H1 (cell line): Measurements from ENCODE around the gene CDH12. TPM values are rescaled to one million over a fixed set of nuclear protein-coding genes. Genes with fewer than 3 reads are reported as not detected.
"Not testable (repeated sequence)": the region's sequence is repeated elsewhere in the genome, so short reads cannot be mapped to it uniquely, and the experiment has no call there.

Source experiments
- CTCF ChIA-PET: fragments of 300-600 bp; sonication (Branson Sonifier 250); formaldehyde crosslinking; loops from one replicate; lab custom pipeline; 2021; ENCODE audit not compliant: partially characterized antibody; lab: Charles Lee
- POLR2A ChIA-PET: fragments of 300-600 bp; sonication (Branson Sonifier 250); formaldehyde crosslinking; loops from one replicate; lab custom pipeline; 2021; ENCODE audit warnings: inconsistent platforms; ENCODE audit not compliant: partially characterized antibody; lab: Charles Lee
- DNase-seq, 2 experiments: peaks; one replicate each; pipeline versions ENCODE4 v3.0.0 to v3.0.0-alpha.2; 2010 to 2022; ENCODE audit warnings: low spot score in 2 of 2, low read depth in 1 of 2, mixed read lengths in 1 of 2
- FAIRE-seq: peaks from 2 replicates; lab custom pipeline; 2011; peaks lifted over from hg19 to GRCh38; lab: Jason Lieb, UNC
- H2AFZ ChIP-seq: 2 replicates; pipeline ENCODE4 v1.8.1; 2012; ENCODE audit warnings: low read length, inconsistent platforms
- H2AK5ac ChIP-seq: 2 replicates; pipeline ENCODE4 v1.6.1; 2013; ENCODE audit warnings: low read depth, low read length
- H2BK120ac ChIP-seq: replicated peaks from 2 replicates; pipeline ENCODE3; 2013; ENCODE audit warnings: low read depth, low read length, inconsistent platforms
- H2BK12ac ChIP-seq: 2 replicates; pipeline ENCODE4 v1.6.1; 2013; ENCODE audit warnings: low read depth, low read length
- H2BK15ac ChIP-seq: 2 replicates; pipeline ENCODE4 v1.6.1; 2013; ENCODE audit warnings: low read length
- H2BK20ac ChIP-seq: 2 replicates; pipeline ENCODE4 v1.6.1; 2013; ENCODE audit warnings: low read length
- H2BK5ac ChIP-seq: 2 replicates; pipeline ENCODE4 v1.6.1; 2013; ENCODE audit warnings: low read depth, low read length
- H3K14ac ChIP-seq: 2 replicates; pipeline ENCODE4 v1.6.1; 2013; ENCODE audit warnings: inconsistent platforms; ENCODE audit not compliant: insufficient read length
- H3K18ac ChIP-seq: 2 replicates; pipeline ENCODE4 v1.6.1; 2013; ENCODE audit warnings: low read length; ENCODE audit errors: extremely low read depth
- H3K23ac ChIP-seq: 2 replicates; pipeline ENCODE4 v1.6.1; 2013; ENCODE audit warnings: inconsistent platforms; ENCODE audit not compliant: insufficient read length
- H3K23me2 ChIP-seq: 2 replicates; pipeline ENCODE4 v1.6.1; 2013; ENCODE audit warnings: low read depth, low read length
- H3K27ac ChIP-seq: 2 replicates; pipeline ENCODE4 v1.6.1; 2011; ENCODE audit warnings: low read depth, low read length, inconsistent platforms
- H3K27me3 ChIP-seq, 4 experiments: replicated peaks in 1 of 4; 1 replicate in 1 of 4; 2 replicates in 3 of 4; pipeline versions ENCODE4 v1.6.1 to v1.8.1; 2011 to 2013; ENCODE audit warnings: low read length in 3 of 4, mild to moderate bottlenecking in 3 of 4, inconsistent platforms in 2 of 4, mixed read lengths in 2 of 4, moderate library complexity in 1 of 4; ENCODE audit not compliant: control insufficient read depth in 3 of 4, insufficient read depth in 3 of 4; ENCODE audit errors: extremely low read depth in 1 of 4
- H3K36me3 ChIP-seq, 4 experiments: 2 replicates each; pipeline versions ENCODE4 v1.6.1 to v1.8.1; 2011 to 2013; ENCODE audit warnings: mild to moderate bottlenecking in 4 of 4, low read length in 3 of 4, moderate library complexity in 2 of 4, control low read depth in 1 of 4, inconsistent platforms in 1 of 4; ENCODE audit not compliant: insufficient read depth in 4 of 4, control insufficient read depth in 2 of 4
- H3K4ac ChIP-seq: replicated peaks from 2 replicates; pipeline ENCODE3; 2013; ENCODE audit warnings: low read length, low read depth, mixed read lengths, inconsistent platforms; ENCODE audit not compliant: insufficient read length
- H3K4me1 ChIP-seq, 4 experiments: replicated peaks in 1 of 4; 1 replicate in 1 of 4; 2 replicates in 3 of 4; pipeline versions ENCODE4 v1.6.1 to v1.8.1; 2011 to 2013; ENCODE audit warnings: low read length in 3 of 4, inconsistent platforms in 2 of 4, mixed read lengths in 1 of 4; ENCODE audit not compliant: insufficient read depth in 4 of 4, control insufficient read depth in 3 of 4
- H3K4me2 ChIP-seq, 2 experiments: 2 replicates each; pipeline versions ENCODE4 v1.6.1 to v1.8.1; 2011 to 2013; ENCODE audit warnings: low read depth in 2 of 2, low read length in 2 of 2, control low read depth in 1 of 2, inconsistent platforms in 1 of 2, mild to moderate bottlenecking in 1 of 2; ENCODE audit not compliant: insufficient read depth in 1 of 2
- H3K4me3 ChIP-seq, 4 experiments: fragments of 200-600, 300-600 bp in 1 of 4; sonication (generic), shearing (Covaris generic), sonication (Bioruptor Twin) in 1 of 4; 2 replicates each; pipeline versions ENCODE4 v1.5.1 to v1.8.1; 2011 to 2016; ENCODE audit warnings: low read length in 4 of 4, low read depth in 3 of 4, control low read depth in 2 of 4, inconsistent platforms in 2 of 4, mild to moderate bottlenecking in 2 of 4, mixed read lengths in 1 of 4, moderate library complexity in 1 of 4; ENCODE audit not compliant: insufficient read depth in 2 of 4; ENCODE audit errors: extremely low read depth in 1 of 4
- H3K56ac ChIP-seq: replicated peaks from 2 replicates; pipeline ENCODE3; 2013; ENCODE audit warnings: low read depth, mild to moderate bottlenecking, mixed read lengths, low read length, inconsistent platforms; ENCODE audit not compliant: insufficient read length
- H3K79me1 ChIP-seq: 2 replicates; pipeline ENCODE4 v1.6.1; 2013; ENCODE audit warnings: low read depth, low read length, control low read depth
- H3K79me2 ChIP-seq, 2 experiments: 2 replicates each; pipeline versions ENCODE4 v1.6.1 to v1.8.1; 2012 to 2013; ENCODE audit warnings: low read length in 2 of 2, mild to moderate bottlenecking in 2 of 2, inconsistent platforms in 1 of 2; ENCODE audit not compliant: insufficient read depth in 2 of 2, control insufficient read depth in 1 of 2
- H3K9ac ChIP-seq, 4 experiments: replicated peaks in 1 of 4; 1 replicate in 1 of 4; 2 replicates in 3 of 4; pipeline versions ENCODE4 v1.6.1 to v1.8.1; 2011 to 2013; ENCODE audit warnings: low read depth in 3 of 4, low read length in 3 of 4, control low read depth in 2 of 4, mild to moderate bottlenecking in 2 of 4, moderate library complexity in 2 of 4, inconsistent platforms in 1 of 4; ENCODE audit errors: extremely low read depth in 1 of 4
- H3K9me3 ChIP-seq, 2 experiments: 2 replicates each; pipeline versions ENCODE4 v1.6.1 to v1.8.1; 2012 to 2013; ENCODE audit warnings: mild to moderate bottlenecking in 2 of 2, moderate library complexity in 2 of 2, control low read depth in 1 of 2, inconsistent platforms in 1 of 2, low read depth in 1 of 2, low read length in 1 of 2, mixed read lengths in 1 of 2; ENCODE audit not compliant: insufficient read depth in 2 of 2
- H4K20me1 ChIP-seq, 2 experiments: replicated peaks in 1 of 2; 2 replicates each; pipeline versions ENCODE3 to v1.8.1; 2011 to 2013; ENCODE audit warnings: inconsistent platforms in 2 of 2, low read length in 2 of 2, mild to moderate bottlenecking in 1 of 2; ENCODE audit not compliant: insufficient read depth in 2 of 2, control insufficient read depth in 1 of 2
- H4K5ac ChIP-seq: 2 replicates; pipeline ENCODE4 v1.6.1; 2013; ENCODE audit warnings: low read length, low read depth, mixed read lengths, inconsistent platforms; ENCODE audit not compliant: insufficient read length
- H4K8ac ChIP-seq: 2 replicates; pipeline ENCODE4 v1.8.0; 2013; ENCODE audit warnings: mild to moderate bottlenecking, moderate library complexity, low read length, inconsistent platforms; ENCODE audit not compliant: insufficient read depth; ENCODE audit errors: extremely low read depth
- H4K91ac ChIP-seq: replicated peaks from 2 replicates; pipeline ENCODE3; 2013; ENCODE audit warnings: low read length, mixed read lengths, inconsistent platforms; ENCODE audit not compliant: insufficient read length
- HDAC2 ChIP-seq, 2 experiments: fragments of 300-600 bp in 1 of 2; sonication (generic) in 1 of 2; IDR thresholded peaks; 2 replicates each; pipeline ENCODE4 v1.6.1; 2011 to 2012; ENCODE audit warnings: low read depth in 2 of 2, low read length in 2 of 2, mild to moderate bottlenecking in 2 of 2, moderate library complexity in 2 of 2, borderline replicate concordance in 1 of 2, inconsistent platforms in 1 of 2
- WGBS, 2 experiments: shearing (Covaris generic) in 1 of 2; methylation state at CpG; one replicate each; pipeline versions ENCODE4 v1.1.6 to v1.1.7; 2013 to 2015; ENCODE audit warnings: low lambda C conversion rate in 2 of 2, mixed read lengths in 2 of 2, inconsistent platforms in 1 of 2, low coverage in 1 of 2, missing lambda C conversion rate in 1 of 2; ENCODE audit not compliant: insufficient replicate concordance in 2 of 2, insufficient coverage in 1 of 2, insufficient read length in 1 of 2; ENCODE audit errors: extremely low coverage in 1 of 2, missing lambda C conversion rate in 1 of 2; 5-methylcytosine and 5-hydroxymethylcytosine counted together
- polyA plus RNA-seq, 7 experiments: library from polyadenylated mRNA; depleted of rRNA in 3 of 7; stranded (reverse) in 5 of 7; unstranded in 2 of 7; fragments of >200 nt in 5 of 7; fragments of 200-250 nt in 2 of 7; gene quantifications; 1 replicate in 5 of 7; 2 replicates in 1 of 7; 4 replicates in 1 of 7; pipeline versions ENCODE4 v1.2.1 to v1.2.3, GENCODE V29; 2011 to 2013; ENCODE audit warnings: missing spikeins in 2 of 7, mixed read lengths in 2 of 7
- total RNA-seq: library from RNA; stranded (reverse); fragmentation: NEBNext Ultra II Directional; extraction: Animal tissue kit (Norgen Biotek cat#: 25700); gene quantifications from 2 replicates; pipeline ENCODE4 v1.2.1, GENCODE V29; 2021

Gene CDH12
- total and polyA plus RNA-seq, 2 of the 8 experiments (the other 6 are each of a cell fraction or from before 2014, with no cell fraction given) = 0.03 TPM; not detected in 1

GRCh38 chr5:22341406-22341805, 511.7 kb downstream of the CDH12 start:
- WGBS, 2 experiments = 88% methylated on average over 2 of the region's 2 CpGs; no CpG with 5 or more reads in 1 of the 2 experiments
- FAIRE-seq (no peak), DNase-seq (no peak)
- TF ChIP-seq HDAC2 (IDR thresholded peaks at IDR 0.05; ENCODE audit: borderline replicate concordance in 1 of 2, low read depth in 2 of 2, low read length in 2 of 2) = no peak
- CTCF ChIA-PET = no interaction called here
- Histone ChIP-seq H3K18ac (no peak overlapping the region), H3K14ac (no peak overlapping the region), H3K27ac (no peak overlapping the region), H3K27me3 (no peaks in the 10 kb centered on the region), H3K4me1 (no peaks in the 10 kb centered on the region), H3K4me2 (no peak overlapping the region), H4K91ac (no peak overlapping the region), H3K4ac (no peak overlapping the region), H2BK5ac (no peak overlapping the region), H3K9me3 (peaks cover 5 to 11% of the 10 kb centered on the region in 2 experiments; a peak in 2 of 4 replicates), H4K8ac (no peak overlapping the region), H2AFZ (no peak overlapping the region), H2BK12ac (no peak overlapping the region), H2BK20ac (no peak overlapping the region), H2BK15ac (no peak overlapping the region), H3K4me3 (no peak overlapping the region), H4K5ac (no peak overlapping the region), H4K20me1 (no peaks in the 10 kb centered on the region), H3K79me2 (no peaks in the 10 kb centered on the region), H2AK5ac (no peak overlapping the region), H3K23me2 (no peaks in the 10 kb centered on the region; the same call in 1 of the 2 replicates), H3K36me3 (no peaks in the 10 kb centered on the region), H3K79me1 (no peaks in the 10 kb centered on the region), H3K56ac (no peak overlapping the region), H2BK120ac (no peak overlapping the region), H3K23ac (no peak overlapping the region), H3K9ac (no peak overlapping the region)
- POLR2A ChIA-PET = no interaction called here

- H4K91ac ChIP-seq, H3K14ac ChIP-seq, H3K18ac ChIP-seq, H2BK15ac ChIP-seq, H3K36me3 ChIP-seq, H3K79me2 ChIP-seq, H3K4me1 ChIP-seq, H3K4ac ChIP-seq, H2BK12ac ChIP-seq, H4K5ac ChIP-seq, H2AFZ ChIP-seq, DNase-seq, H3K4me3 ChIP-seq, H3K9ac ChIP-seq, FAIRE-seq, H2BK5ac ChIP-seq, H2BK20ac ChIP-seq, H3K4me2 ChIP-seq, POLR2A ChIA-PET, H3K56ac ChIP-seq, H2AK5ac ChIP-seq, H4K20me1 ChIP-seq, H3K27ac ChIP-seq, H3K27me3 ChIP-seq, H3K23me2 ChIP-seq, H3K79me1 ChIP-seq, H4K8ac ChIP-seq, H3K23ac ChIP-seq, H2BK120ac ChIP-seq: not testable (repeated sequence)
- peaks cover 14 to 15% of the 10 kb centered on the region in 2 experiments for H3K9me3 ChIP-seq
- WGBS, 2 experiments = 100% methylated on average over 3 of the region's 3 CpGs; no CpG with 5 or more reads in 1 of the 2 experiments
- CTCF ChIA-PET = interaction anchor here (0.6 kb wide), 1 partner anchor 43 kb away, joined by 3 read pairs; no protein-coding TSS in a partner anchor
Measured at GRCh38 chr5:22332949-22333348, 520.2 kb downstream of the CDH12 start.
